Measurements from ENCODE around the gene CKS1B. TPM values are rescaled to one million over a fixed set of nuclear protein-coding genes. Genes with fewer than 3 reads are reported as not detected.

The CKS1B gene
- total RNA-seq, 2 experiments from 2014 or later, result 204 to 230 TPM

DNA sequence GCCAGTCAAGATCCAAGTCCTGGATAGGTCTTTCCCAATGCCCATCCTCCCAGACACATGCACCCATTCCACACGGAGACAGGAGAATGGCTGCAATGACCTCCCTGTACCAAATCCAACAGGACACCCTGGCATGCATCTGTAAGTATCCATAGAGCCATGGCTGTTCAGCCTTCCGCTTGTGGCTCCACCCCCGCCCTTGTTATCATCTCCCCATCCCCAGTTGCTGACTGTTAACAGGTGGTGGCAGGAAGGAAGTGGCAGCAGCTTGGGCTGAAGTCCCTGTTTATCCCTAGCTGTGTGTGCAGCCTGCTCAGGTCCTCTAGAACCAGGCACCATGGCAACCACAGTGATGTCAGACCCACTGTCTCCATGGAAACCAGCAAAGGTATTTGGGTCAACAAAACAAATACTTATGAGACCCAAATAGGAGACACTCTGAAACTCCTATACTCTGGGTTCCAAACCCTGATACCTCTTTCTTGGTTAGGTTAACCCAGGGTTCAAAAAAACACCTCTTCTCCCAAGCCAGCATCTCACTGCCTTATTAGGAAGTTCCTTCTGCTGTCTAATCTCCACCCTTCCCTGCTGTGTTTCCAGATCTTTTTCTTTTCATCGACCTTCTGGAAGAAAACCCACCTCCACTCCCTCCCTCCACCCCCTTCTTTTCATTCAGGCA lies 19.3 kb upstream of the CKS1B start:
- intact Hi-C loops (cut with micrococcal nuclease; ENCODE audit: unreplicated experiment), result no loop called here
- DNase-seq (ENCODE audit: low spot score), result peak; percentile 93
- peak overlapping the region; percentile 87 for H3K27ac ChIP-seq (ENCODE audit: low read depth, low read length, poor library complexity, severe bottlenecking)
- H2AFZ ChIP-seq (ENCODE audit: low read length), result no peak overlapping the region
- POLR2A ChIA-PET, result interaction anchor here (0.6 to 1.3 kb wide), 10 partner anchors 17 to 190 kb away, joined by 3 to 8 read pairs (median 4); partner anchors contain the start of genes FLAD1 and PMVK
- H4K20me1 ChIP-seq (ENCODE audit: insufficient read depth, low read length), result no peaks in the 10 kb centered on the region
- peaks cover 39% of the 10 kb centered on the region for H3K36me3 ChIP-seq (ENCODE audit: insufficient read depth, low read length)
- peak overlapping the region; percentile 72 for H3K4me3 ChIP-seq (ENCODE audit: low read depth, low read length, poor library complexity, severe bottlenecking)
- peak overlapping the region; percentile 85 for H3K4me2 ChIP-seq (ENCODE audit: low read length)
- H3K4me1 ChIP-seq (ENCODE audit: insufficient read depth, low read length, poor library complexity, severe bottlenecking), result peaks cover 73% of the 10 kb centered on the region
- TF ChIP-seq, protein P1, sequence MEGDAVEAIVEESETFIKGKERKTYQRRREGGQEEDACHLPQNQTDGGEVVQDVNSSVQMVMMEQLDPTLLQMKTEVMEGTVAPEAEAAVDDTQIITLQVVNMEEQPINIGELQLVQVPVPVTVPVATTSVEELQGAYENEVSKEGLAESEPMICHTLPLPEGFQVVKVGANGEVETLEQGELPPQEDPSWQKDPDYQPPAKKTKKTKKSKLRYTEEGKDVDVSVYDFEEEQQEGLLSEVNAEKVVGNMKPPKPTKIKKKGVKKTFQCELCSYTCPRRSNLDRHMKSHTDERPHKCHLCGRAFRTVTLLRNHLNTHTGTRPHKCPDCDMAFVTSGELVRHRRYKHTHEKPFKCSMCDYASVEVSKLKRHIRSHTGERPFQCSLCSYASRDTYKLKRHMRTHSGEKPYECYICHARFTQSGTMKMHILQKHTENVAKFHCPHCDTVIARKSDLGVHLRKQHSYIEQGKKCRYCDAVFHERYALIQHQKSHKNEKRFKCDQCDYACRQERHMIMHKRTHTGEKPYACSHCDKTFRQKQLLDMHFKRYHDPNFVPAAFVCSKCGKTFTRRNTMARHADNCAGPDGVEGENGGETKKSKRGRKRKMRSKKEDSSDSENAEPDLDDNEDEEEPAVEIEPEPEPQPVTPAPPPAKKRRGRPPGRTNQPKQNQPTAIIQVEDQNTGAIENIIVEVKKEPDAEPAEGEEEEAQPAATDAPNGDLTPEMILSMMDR (conservative IDR thresholded peaks at IDR 0.05; ENCODE audit: low read length), result no peak
- TF ChIP-seq EZH2phosphoT487 (IDR thresholded peaks at IDR 0.05; ENCODE audit: borderline replicate concordance, low read depth, low read length), result no peak
- peaks cover 37% of the 10 kb centered on the region for H3K79me2 ChIP-seq (ENCODE audit: insufficient read depth, low read depth, low read length)
- TSS peak; percentile 11 for BruUV-seq (replicated peaks)
- CTCF ChIA-PET (ENCODE audit: unreplicated experiment), result interaction anchor here (0.7 to 3.4 kb wide), 5 partner anchors 11 to 68 kb away, joined by 3 to 13 read pairs (median 4); partner anchors contain the start of gene FLAD1
- H3K9me2 ChIP-seq (ENCODE audit: insufficient read depth, low read length), result no peaks in the 10 kb centered on the region
- no peaks in the 10 kb centered on the region for H3K9me3 ChIP-seq (ENCODE audit: low read length)

DNA sequence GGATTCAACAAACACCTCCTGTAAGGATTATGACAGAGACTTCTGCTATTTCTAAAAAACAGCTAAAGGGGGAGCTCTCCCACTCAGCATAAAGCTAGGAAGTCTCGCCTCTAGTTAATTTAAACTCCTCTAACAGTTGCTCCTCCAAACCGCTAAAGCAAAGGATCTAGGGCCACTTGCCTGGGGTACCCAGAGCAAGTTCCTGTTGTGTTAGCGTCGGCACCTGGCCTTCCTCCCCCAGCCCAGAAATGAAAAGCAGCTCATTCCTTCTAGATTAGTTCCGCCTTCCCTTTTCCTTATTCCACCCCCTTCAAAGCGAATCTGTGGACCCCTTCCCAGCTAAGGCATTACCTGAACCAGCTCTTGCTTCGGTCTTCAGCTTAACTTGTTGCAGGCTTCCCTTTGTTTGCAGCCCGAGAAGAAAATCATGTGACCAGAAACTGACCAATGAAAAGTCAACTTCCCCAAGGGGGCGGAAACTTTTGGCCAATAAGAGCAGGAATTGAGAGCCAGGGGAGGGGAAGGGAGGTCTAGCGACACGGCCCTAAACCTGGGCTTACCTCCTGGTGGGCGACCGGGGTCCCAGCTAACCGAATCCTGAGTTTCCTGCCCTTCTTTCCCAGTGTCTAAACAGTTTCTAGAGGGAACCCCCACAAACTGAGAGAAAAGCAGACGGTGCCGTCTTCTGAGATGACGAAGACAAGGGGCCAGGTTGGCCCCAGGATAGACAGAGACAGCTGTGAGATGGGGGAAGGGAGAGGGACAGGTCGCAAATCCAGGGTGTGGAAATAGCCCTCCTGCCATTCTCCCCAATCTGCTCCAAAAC lies 18.6 kb upstream of the CKS1B start, which contains the start of gene PBXIP1:
Gene PBXIP1 (minus strand): TSS at position 382 of the 826 bp plus-strand sequence. CDS start 2,378 bp downstream, outside the sequence.
- DNase-seq (ENCODE audit: low spot score), result peak; percentile 92
- CTCF ChIA-PET (ENCODE audit: unreplicated experiment), result interaction anchor here (0.7 to 3.4 kb wide), 5 partner anchors 12 to 67 kb away, joined by 3 to 13 read pairs (median 4); partner anchors contain the start of gene FLAD1
- Histone ChIP-seq H3K4me3 (ENCODE audit: low read depth, low read length, poor library complexity, severe bottlenecking) (peak within 1 kb of the TSS; percentile 72), H2AFZ (ENCODE audit: low read length) (no peak within 1 kb of the TSS), H3K79me2 (ENCODE audit: insufficient read depth, low read depth, low read length) (peaks cover 44% of the 10 kb centered on the region), H3K9me3 (ENCODE audit: low read length) (no peaks in the 10 kb centered on the region), H3K9me2 (ENCODE audit: insufficient read depth, low read length) (no peaks in the 10 kb centered on the region), H3K36me3 (ENCODE audit: insufficient read depth, low read length) (peaks cover 32% of the 10 kb centered on the region), H3K4me1 (ENCODE audit: insufficient read depth, low read length, poor library complexity, severe bottlenecking) (peaks cover 69% of the 10 kb centered on the region), H4K20me1 (ENCODE audit: insufficient read depth, low read length) (0 out of 2 replicates have a peak, but pooled peaks cover 4% of the 10 kb centered on the region), H3K27ac (ENCODE audit: low read depth, low read length, poor library complexity, severe bottlenecking) (peak within 1 kb of the TSS; percentile 87), H3K4me2 (ENCODE audit: low read length) (peak within 1 kb of the TSS; percentile 85)
- TF ChIP-seq, protein P1 (conservative IDR thresholded peaks at IDR 0.05; ENCODE audit: low read length), result peak; percentile 65
- TF ChIP-seq EZH2phosphoT487 (IDR thresholded peaks at IDR 0.05; ENCODE audit: borderline replicate concordance, low read depth, low read length), result no peak
- intact Hi-C loops (cut with micrococcal nuclease; ENCODE audit: unreplicated experiment), result no loop called here
- POLR2A ChIA-PET, result interaction anchor here (0.6 to 1.3 kb wide), 9 partner anchors 16 to 191 kb away, joined by 3 to 8 read pairs (median 4); partner anchors contain the start of genes FLAD1 and PMVK
- BruUV-seq (replicated peaks), result no TSS peak

Measured in OCI-LY7 (cell line).